A204.1 (cell line): ENCODE data around the gene VAC14.

Experiments
- FAIRE-seq: peaks from 2 replicates; lab custom pipeline; 2012; peaks lifted over from hg19 to GRCh38; lab: Jason Lieb, UNC

VAC14 gene

GRCh38 chr16:70704586-70704985 is 96.4 kb downstream of the VAC14 start:
- FAIRE-seq: no peak

DNA sequence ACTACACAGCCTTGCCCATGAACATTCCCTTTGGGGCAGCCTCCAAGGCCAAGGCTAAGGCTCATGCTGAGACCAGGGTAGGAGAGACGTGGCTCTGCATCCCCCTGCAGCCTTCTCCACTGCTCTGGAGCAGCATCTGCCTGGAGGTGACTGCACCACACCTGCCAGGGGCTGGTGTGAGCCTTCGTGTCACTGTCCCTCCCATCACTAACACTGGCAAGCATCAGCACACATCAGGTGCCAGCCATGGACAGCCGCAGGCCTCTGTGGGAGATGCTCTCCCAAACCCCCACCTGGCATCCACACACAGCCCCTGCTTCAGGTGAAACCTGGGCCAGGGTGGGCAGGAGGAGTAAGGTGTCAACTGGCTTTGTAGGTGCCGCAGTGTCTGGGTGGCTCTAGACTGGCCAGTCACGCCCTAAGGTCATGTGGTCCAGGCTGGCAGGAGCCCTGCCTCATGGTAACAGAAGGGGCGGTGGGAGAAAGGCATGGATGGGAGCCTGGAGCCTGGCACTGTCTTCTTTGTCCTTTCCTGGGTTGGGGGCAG is 97.0 kb downstream of the VAC14 start:
- FAIRE-seq: no peak

DNA sequence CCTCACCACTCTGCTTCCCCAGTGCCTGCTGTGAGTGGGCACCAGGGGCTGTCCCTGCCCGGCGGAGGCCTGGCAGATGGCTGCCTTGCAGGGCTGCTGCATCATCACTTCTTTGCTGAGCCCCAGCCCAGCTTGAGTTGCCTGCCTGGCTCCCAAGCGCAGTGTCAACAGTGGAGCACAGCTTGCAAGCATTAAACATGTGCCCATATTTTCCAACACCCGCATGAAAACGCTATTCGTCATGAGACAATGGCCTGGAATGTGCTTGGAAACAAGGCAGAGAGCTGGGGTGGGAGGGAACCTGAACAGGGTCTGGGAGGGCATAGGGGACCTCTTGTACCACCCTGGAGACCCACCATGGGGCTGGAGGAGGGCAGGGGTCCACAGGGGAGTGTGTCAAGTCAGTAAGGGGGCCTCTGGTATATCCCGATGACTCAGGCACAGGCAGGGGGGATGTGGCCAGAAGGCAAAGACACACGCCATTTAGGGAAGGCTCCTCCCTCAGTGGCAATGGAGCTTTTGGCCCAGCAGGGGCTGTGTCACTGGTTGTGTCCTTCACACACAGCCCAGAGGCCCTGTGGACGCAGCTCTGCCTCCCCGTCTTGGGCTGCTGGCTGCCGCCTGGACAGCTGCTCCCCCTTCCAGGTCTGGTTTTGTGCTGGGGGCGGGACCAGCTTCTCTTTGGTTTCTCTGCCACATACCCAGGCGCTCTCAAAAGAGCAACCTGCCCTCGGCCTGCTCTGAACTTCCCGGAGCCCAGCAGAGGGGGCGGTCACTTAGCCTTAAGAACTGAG is 97.7 kb downstream of the VAC14 start:
- FAIRE-seq: no peak

- no peak for FAIRE-seq
Measured at GRCh38 chr16:70702624-70703023, 98.3 kb downstream of the VAC14 start.

GRCh38 chr16:70701998-70702397 is 99.0 kb downstream of the VAC14 start:
- FAIRE-seq: no peak

GRCh38 chr16:70701596-70701995 is 99.4 kb downstream of the VAC14 start:
- FAIRE-seq: no peak

- FAIRE-seq: no peak
Measured at GRCh38 chr16:70701036-70701435, 99.9 kb downstream of the VAC14 start.

DNA sequence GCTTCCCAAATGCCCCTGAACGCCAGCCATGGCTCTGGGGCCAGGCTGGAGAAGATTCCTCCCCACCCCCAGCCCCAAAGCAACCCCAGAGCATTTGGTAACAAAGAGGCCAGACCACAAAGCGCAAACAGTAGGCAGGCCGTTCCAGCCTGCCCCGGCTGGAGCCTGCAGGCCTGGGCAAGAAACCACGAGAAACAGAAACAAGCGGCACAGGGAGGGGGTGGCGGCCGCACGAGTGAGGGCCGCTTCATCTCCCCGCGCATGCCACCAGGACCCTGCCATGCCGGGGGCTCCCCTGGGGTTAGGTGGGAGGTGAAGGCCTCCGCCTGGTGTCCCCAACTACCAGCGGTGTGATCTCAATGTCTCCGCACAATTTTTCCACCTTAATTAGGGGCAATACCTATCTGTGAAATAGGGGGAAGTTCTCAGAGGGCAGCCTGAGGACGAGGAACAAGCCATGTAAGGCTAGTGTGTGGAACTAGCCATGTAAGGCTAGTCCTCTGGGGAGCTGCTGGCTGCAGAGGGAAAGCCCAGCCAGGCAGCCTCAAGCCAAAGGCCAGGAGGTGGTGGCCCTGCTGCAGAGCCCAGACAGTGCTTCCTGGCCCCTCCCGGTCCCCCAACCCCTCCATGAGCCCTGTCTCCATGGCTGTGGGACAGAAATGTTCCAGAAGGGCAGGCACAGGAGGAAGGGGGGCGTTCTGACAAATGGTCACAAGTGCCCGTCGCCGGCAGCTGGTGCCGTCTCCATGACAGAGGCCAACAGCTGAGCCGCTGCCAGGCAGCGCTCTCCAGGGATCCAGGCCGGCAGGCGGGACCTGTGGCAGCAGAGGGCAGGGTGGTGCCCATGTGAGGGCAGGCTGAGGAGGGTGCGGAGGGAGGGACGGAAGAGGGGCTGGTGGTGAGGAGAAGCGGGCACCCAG is 100.6 kb downstream of the VAC14 start:
- no peak for FAIRE-seq

- no peak for FAIRE-seq
Measured at GRCh38 chr16:70699696-70700095, 101.3 kb downstream of the VAC14 start.

DNA sequence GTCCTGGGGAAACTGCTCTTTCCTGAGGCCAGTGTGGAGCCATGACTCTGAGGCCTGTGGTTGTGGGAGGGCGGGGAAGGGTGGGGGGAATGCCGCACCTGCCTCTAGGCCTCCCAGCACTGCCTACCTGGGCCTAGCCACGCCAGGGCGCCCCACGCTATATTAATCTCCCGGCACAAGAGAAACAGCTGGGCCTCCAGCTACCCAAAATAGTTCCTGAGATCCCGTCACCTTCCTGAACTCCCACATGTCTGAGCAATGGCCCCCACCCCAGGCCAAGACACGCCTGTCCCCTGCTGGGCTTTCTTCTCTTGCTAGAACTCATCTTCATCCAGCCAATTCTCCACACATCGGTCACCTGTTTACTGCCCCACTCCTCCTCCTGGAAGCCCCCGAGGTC is 102.1 kb downstream of the VAC14 start:
- FAIRE-seq: no peak

- no peak for FAIRE-seq
Measured at GRCh38 chr16:70697594-70698170, 103.3 kb downstream of the VAC14 start.

DNA sequence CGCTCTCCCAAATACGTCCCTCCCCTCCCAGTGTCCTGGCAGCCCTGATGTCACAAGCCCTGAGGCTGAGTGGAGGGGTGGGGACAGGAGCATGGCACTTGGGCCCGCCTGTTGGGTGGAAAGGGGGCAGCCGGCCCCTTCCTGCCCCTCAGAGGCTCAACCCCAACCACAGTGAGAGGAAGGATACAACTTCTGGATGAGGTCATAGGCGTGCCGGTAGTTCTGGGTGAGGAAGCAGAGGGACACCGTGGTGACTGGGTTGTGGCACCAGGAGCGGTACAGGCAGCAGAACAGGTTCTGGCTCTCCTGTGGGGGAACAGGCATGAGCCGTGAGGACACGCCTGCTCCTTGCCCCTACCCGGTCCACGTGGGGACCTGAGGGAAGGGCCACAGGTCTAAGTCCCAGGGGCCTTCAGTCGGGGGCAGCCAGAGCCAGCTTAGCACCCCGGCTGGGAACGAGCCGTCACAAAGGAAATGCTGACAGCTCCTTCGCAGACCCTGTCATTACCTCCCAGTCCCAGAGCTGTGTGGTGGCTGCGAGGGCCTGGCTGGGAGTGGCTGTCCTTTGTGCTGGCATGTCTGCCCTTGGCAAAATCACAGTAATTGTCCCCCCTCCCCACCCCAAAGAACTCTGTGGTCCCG is 103.9 kb downstream of the VAC14 start:
- FAIRE-seq: no peak

DNA sequence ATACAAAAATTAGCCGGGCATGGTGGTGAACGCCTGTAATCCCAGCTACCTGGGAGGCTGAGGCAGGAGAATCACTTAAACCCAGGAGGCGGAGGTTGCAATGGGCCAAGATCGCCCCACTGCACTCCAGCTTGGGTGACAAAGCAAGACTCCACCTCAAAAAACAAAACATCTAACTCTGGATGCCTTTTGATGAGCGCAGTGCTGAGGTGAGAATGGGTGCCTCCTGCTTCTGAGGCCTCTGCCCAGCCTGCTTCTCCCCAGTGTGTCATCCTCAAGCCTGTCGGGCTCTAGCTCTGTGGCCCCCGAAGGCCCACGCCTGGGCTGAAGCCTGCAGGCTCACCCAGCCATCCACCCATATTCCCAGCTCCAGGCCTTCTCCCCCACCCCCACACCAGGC is 104.6 kb downstream of the VAC14 start:
- no peak for FAIRE-seq

DNA sequence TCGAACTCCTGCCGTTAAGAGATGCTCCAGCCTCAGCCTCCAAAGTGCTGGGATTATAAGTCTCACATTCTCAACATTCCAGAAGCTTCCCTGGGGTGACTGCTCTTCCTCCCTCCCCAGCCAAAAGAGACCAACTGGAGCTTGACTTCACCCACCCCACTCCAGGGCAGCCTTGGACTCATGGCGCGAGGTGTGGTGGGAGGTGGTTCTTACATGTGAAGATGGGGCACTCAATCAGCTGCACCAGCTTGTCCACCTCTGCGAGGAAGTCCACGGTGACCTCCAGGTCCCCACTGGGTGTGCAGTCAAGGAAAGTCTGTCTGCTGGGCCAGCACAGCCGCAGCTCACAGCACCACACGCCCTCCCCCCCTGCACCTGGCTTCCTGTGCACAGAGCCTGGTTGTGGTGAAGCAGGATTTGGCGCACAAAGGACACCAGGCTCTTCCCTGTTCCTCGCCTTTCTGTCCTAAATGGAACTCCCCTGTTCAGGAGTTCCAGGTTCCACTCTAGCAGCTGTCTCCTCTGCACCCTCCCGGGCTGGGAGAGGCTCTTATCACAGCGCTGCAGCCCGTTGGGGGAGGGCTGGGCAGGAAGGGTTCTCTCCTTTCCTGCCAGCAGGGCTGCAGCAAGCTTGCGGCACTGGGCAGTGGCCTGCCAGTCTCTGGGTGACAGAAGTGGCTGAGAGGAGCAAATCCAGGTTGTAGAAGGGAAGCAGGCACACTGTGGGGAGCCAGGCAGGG is 105.5 kb downstream of the VAC14 start:
- FAIRE-seq: no peak

- no peak for FAIRE-seq
Measured at GRCh38 chr16:70694868-70695218, 106.1 kb downstream of the VAC14 start.

- no peak for FAIRE-seq
Measured at GRCh38 chr16:70694088-70694867, 106.7 kb downstream of the VAC14 start.

GRCh38 chr16:70692873-70693671 is 107.9 kb downstream of the VAC14 start:
- FAIRE-seq: no peak

DNA sequence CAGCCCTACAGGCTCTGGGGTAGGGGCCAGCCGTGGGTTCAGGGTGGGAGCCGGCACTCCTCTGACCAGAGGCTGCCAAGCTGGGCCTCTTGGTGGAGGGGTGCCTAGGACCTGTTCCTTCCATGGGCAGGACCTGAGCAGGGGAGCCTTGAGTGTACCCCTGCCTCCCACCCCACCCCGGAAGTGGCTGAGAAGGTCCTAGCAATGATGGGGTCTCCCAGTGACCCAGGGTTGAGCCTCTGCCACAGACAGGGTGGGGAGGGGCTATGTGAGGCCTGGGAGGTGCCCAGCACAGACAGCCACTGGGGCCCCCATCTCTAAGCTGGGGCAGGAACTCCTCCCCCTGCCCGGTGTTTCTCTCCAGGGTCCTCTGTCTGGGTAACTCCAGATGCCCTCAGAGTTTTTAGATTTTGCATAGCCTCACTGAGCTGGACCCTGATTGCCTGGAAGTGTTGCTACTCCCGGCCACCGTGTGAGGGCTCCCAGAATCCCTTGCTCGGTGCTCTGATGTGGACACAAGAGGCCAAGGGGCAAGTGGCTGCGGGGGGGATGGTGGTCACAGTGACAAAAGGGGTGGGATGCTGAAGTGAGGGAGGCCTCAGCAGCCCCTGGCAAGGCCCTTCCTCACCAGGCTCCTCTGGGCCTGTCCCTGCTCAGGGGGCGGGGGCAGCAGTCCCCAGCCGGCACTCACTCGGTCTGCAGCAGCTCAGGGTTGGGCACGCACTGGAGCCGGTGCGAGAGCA is 108.7 kb downstream of the VAC14 start:
- FAIRE-seq: no peak
